Neural progenitor cell (in vitro differentiated cells): ENCODE measurements around the gene DENND4A. TPM values are rescaled to one million over a fixed set of nuclear protein-coding genes. Genes with fewer than 3 reads are reported as not detected.

Source experiments
- DNase-seq: peaks from one replicate; pipeline ENCODE4 v3.0.0-alpha.2; 2016; ENCODE audit warnings: low spot score
- H2AFZ ChIP-seq: fragments of 200-600 bp; sonication (generic); replicated peaks from 2 replicates; pipeline ENCODE4 v1.6.1; 2016; ENCODE audit warnings: antibody characterized with exemption
- H3F3A ChIP-seq: fragments of 200-600 bp; sonication (generic); 2 replicates; pipeline ENCODE4 v1.6.1; 2016; ENCODE audit warnings: antibody characterized with exemption, low read depth
- H3K27ac ChIP-seq: fragments of 200-600 bp; sonication (generic); 2 replicates; pipeline ENCODE4 v1.5.1; 2016; ENCODE audit warnings: mild to moderate bottlenecking
- H3K27me3 ChIP-seq: fragments of 200-600 bp; sonication (generic); 2 replicates; pipeline ENCODE4 v1.6.1; 2016; ENCODE audit warnings: mild to moderate bottlenecking, moderate library complexity
- H3K36me3 ChIP-seq: fragments of 200-600 bp; sonication (generic); 2 replicates; pipeline ENCODE4 v1.5.1; 2016
- H3K4me1 ChIP-seq: fragments of 200-600 bp; sonication (generic); 2 replicates; pipeline ENCODE4 v1.6.1; 2016; ENCODE audit warnings: mixed run types
- H3K4me2 ChIP-seq: fragments of 200-600 bp; sonication (generic); 2 replicates; pipeline ENCODE4 v1.6.1; 2016
- H3K4me3 ChIP-seq: fragments of 200-600 bp; sonication (generic); 2 replicates; pipeline ENCODE4 v1.5.1; 2016
- H3K79me2 ChIP-seq: fragments of 200-600 bp; sonication (generic); 2 replicates; pipeline ENCODE4 v1.6.1; 2016; ENCODE audit warnings: low read depth
- H3K9ac ChIP-seq: fragments of 200-600 bp; sonication (generic); 2 replicates; pipeline ENCODE4 v1.6.1; 2016
- H3K9me3 ChIP-seq: fragments of 200-600 bp; sonication (generic); 2 replicates; pipeline ENCODE4 v1.5.1; 2016; ENCODE audit warnings: low read depth
- H4K20me1 ChIP-seq: fragments of 200-600 bp; sonication (generic); 2 replicates; pipeline ENCODE4 v1.6.1; 2016; ENCODE audit warnings: low read depth
- H3K27ac Mint-ChIP-seq: 3 replicates; pipeline ENCODE4 v1.8.0; 2021; ENCODE audit warnings: mixed read lengths
- H3K27me3 Mint-ChIP-seq: 2 replicates; pipeline ENCODE4 v1.8.0; 2022; ENCODE audit warnings: low read depth, mild to moderate bottlenecking, inconsistent platforms, moderate library complexity, mixed read lengths; ENCODE audit not compliant: insufficient read depth
- H3K36me3 Mint-ChIP-seq: 3 replicates; pipeline ENCODE4 v1.8.0; 2021; ENCODE audit warnings: mixed read lengths
- H3K4me1 Mint-ChIP-seq: 3 replicates; pipeline ENCODE4 v1.8.0; 2021; ENCODE audit warnings: mixed read lengths
- H3K4me3 Mint-ChIP-seq: 3 replicates; pipeline ENCODE4 v1.8.0; 2021; ENCODE audit warnings: mild to moderate bottlenecking, moderate library complexity, mixed read lengths
- H3K9me3 Mint-ChIP-seq: 3 replicates; pipeline ENCODE4 v1.8.0; 2020; ENCODE audit warnings: mixed read lengths
- CTCF ChIP-seq: fragments of 200-600 bp; sonication (generic); IDR thresholded peaks from 2 replicates; pipeline ENCODE4 v1.5.1; 2017; ENCODE audit warnings: antibody characterized with exemption, mild to moderate bottlenecking
- EZH2 ChIP-seq: fragments of 200-600 bp; sonication (generic); IDR thresholded peaks from 2 replicates; pipeline ENCODE4 v1.6.1; 2017; ENCODE audit warnings: antibody characterized with exemption, mild to moderate bottlenecking, moderate library complexity
- EZH2phosphoT487 ChIP-seq: fragments of 200-600 bp; sonication (generic); IDR thresholded peaks from 2 replicates; pipeline ENCODE4 v1.6.1; 2017; ENCODE audit warnings: antibody characterized with exemption
- total RNA-seq: library from RNA; depleted of rRNA; stranded (reverse); fragments of >200 nt; gene quantifications from 2 replicates; pipeline ENCODE4 v1.2.3, GENCODE V29; 2015; ENCODE audit warnings: low replicate concordance

The DENND4A gene
- total RNA-seq, 1 donor from 2014 or later = 4.8 TPM

GRCh38 chr15:65835447-65835846 is 43.4 kb upstream of the DENND4A start:
- TF ChIP-seq EZH2phosphoT487 (no peak), CTCF (no peak), EZH2 (no peak)
- no peak overlapping the region for H3K4me3 ChIP-seq
- no peak for DNase-seq
- H3K36me3 Mint-ChIP-seq = no peaks in the 10 kb centered on the region
- peaks cover 18% of the 10 kb centered on the region for H3F3A ChIP-seq
- no peaks in the 10 kb centered on the region for H3K9me3 Mint-ChIP-seq
- H3K4me3 Mint-ChIP-seq = no peak overlapping the region
- H3K27ac Mint-ChIP-seq = no peak overlapping the region
- no peaks in the 10 kb centered on the region for H4K20me1 ChIP-seq
- H3K4me1 Mint-ChIP-seq = peaks cover 22% of the 10 kb centered on the region
- H3K27me3 Mint-ChIP-seq = peaks cover 2% of the 10 kb centered on the region
- no peaks in the 10 kb centered on the region for H3K79me2 ChIP-seq
- H3K36me3 ChIP-seq = no peaks in the 10 kb centered on the region
- H3K9me3 ChIP-seq = no peaks in the 10 kb centered on the region
- H3K27ac ChIP-seq = no peak overlapping the region
- no peak overlapping the region for H3K9ac ChIP-seq
- H2AFZ ChIP-seq = no peak overlapping the region
- no peaks in the 10 kb centered on the region for H3K27me3 ChIP-seq
- no peak overlapping the region for H3K4me2 ChIP-seq
- peaks cover 10% of the 10 kb centered on the region for H3K4me1 ChIP-seq

DNA sequence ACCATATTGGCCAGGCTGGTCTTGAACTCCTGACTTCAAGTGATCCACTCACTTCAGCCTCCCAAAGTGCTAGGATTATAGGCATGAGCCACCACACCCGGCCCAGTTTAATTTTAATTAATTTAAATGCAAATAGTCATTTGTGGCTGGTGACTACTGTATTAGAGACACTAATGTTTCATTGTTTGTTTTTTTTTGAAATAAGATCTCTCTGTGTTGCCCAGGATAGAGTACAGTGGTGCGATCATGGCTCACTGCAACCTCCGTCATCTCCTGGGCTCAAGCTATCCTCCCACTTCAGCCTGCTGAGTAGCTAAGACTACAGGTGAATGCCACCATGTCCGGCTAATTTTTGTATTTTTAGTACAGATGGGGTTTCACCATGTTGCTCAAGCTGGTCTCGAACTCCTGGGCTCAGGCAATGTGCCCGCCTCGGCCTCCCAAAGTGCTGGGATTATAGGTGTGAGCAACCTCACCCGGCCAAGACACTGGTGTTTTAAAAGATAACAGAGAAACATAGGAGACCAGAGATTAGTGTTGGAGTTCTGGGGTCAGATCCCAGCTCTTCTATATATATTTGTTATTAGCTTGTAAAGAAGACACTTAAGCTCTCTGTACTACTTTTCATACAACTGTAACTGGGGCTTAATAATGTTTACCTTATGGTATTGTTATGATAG is 42.6 kb upstream of the DENND4A start:
- no peak overlapping the region for H2AFZ ChIP-seq
- Mint-ChIP-seq H3K4me3 (no peak overlapping the region), H3K27ac (no peak overlapping the region)

DNA sequence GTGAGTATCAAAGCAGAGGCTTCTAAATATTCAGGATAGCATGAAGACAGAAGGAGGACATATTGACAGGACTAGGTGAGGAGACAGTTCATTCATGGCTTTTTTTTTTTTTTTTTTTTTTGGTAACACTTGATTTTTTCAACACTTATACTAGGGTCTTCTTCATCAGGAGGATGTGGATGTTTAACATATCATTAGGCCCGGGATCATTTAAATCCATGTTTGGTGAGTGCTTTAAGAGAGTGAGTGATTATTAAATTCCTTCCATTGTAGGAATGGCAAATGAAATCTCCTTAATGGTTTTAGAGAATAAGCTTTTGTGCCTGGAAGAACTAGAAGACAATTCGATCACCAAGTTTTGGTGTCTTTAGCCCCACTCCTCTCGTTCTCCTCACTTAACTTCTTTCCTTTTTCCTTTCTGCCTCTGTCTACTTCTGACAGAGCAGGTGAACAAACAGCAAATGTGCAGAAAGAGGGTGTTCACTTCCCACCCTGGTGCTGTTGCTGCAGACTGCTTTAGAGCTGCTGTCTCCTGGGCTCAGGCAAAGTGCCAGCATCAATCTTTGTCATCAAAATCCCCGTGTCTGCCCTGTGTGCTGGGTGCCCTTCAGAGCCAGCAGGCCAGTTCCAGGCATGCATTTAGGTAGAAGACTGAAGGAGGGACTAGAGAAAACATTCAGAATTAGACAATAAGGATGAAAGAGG is 41.6 kb upstream of the DENND4A start:
- H3K4me1 Mint-ChIP-seq = peaks cover 22% of the 10 kb centered on the region
- no peaks in the 10 kb centered on the region for H3K9me3 ChIP-seq
- no peak for DNase-seq
- H3K9me3 Mint-ChIP-seq = no peaks in the 10 kb centered on the region
- H3K27me3 Mint-ChIP-seq = peaks cover 2% of the 10 kb centered on the region
- H3K36me3 ChIP-seq = no peaks in the 10 kb centered on the region
- no peak overlapping the region for H3K4me3 ChIP-seq
- H4K20me1 ChIP-seq = no peaks in the 10 kb centered on the region
- peak overlapping the region; percentile 61 for H3K27ac Mint-ChIP-seq
- H3K27ac ChIP-seq = no peak overlapping the region
- H3F3A ChIP-seq = peaks cover 18% of the 10 kb centered on the region
- peak overlapping the region; percentile 98 for H2AFZ ChIP-seq
- H3K4me3 Mint-ChIP-seq = no peak overlapping the region
- H3K27me3 ChIP-seq = no peaks in the 10 kb centered on the region
- TF ChIP-seq EZH2 = no peak
- no peak for TF ChIP-seq EZH2phosphoT487
- TF ChIP-seq CTCF = no peak
- H3K9ac ChIP-seq = no peak overlapping the region
- H3K4me1 ChIP-seq = peaks cover 10% of the 10 kb centered on the region
- no peaks in the 10 kb centered on the region for H3K36me3 Mint-ChIP-seq
- no peak overlapping the region for H3K4me2 ChIP-seq
- no peaks in the 10 kb centered on the region for H3K79me2 ChIP-seq

More for the DNA sequence above, 42.6 kb upstream of the DENND4A start:
- Mint-ChIP-seq H3K36me3 (no peaks in the 10 kb centered on the region), H3K27me3 (peaks cover 2% of the 10 kb centered on the region), H3K4me1 (peaks cover 22% of the 10 kb centered on the region), H3K9me3 (no peaks in the 10 kb centered on the region)
- H3K9me3 ChIP-seq = no peaks in the 10 kb centered on the region
- H3K27ac ChIP-seq = no peak overlapping the region
- no peaks in the 10 kb centered on the region for H3K27me3 ChIP-seq
- no peaks in the 10 kb centered on the region for H3K36me3 ChIP-seq
- TF ChIP-seq EZH2phosphoT487 = no peak
- TF ChIP-seq CTCF = no peak
- no peak for TF ChIP-seq EZH2
- H3K9ac ChIP-seq = no peak overlapping the region
- H3K4me1 ChIP-seq = peaks cover 10% of the 10 kb centered on the region
- no peaks in the 10 kb centered on the region for H3K79me2 ChIP-seq
- DNase-seq = no peak
- H3F3A ChIP-seq = peaks cover 18% of the 10 kb centered on the region
- no peaks in the 10 kb centered on the region for H4K20me1 ChIP-seq
- H3K4me3 ChIP-seq = no peak overlapping the region
- no peak overlapping the region for H3K4me2 ChIP-seq
